ENCODE data around the gene DCLK2.

DCLK2 gene

GRCh38 chr4:150244600-150244999 is 166.4 kb downstream of the DCLK2 start:
- DNase-seq, result peak; percentile 46

DNA sequence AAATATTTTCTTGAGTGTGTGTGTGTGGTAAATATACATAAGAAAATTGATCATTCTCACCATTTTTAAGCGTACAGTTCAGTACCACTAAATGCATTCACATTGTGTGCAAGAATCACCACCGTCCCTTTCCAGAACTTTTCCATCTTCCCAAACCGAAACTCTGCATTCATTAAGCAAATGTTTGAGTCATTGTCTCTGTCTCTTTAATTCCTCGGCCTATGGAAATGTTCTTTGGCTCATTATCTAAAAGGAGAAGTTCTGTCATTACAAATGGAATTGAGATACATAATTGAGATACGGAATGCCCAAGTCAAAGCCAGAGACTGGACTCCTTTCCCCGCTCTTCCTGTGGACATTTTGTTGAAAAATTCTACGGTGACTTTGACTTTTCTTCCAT is 168.9 kb downstream of the DCLK2 start:
- no peak for DNase-seq

DNA sequence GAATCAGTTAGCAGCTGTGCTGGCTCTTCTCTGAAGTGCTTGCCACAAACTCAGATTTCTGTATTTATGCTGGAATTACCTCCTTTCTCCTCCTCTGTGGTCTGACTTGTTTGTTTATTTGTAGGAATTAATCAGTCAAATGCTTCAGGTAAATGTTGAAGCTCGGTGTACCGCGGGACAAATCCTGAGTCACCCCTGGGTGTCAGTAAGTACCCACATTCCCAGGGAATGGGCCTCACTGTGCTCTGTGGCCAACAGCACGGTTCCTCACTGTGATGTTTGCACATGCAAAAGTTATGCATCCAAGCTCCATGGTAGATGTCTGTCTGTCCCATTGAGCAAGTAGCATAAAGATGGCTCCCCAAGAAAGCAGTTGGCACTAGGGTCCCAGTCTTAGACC is 169.9 kb downstream of the DCLK2 start:
- no peak for DNase-seq

DNA sequence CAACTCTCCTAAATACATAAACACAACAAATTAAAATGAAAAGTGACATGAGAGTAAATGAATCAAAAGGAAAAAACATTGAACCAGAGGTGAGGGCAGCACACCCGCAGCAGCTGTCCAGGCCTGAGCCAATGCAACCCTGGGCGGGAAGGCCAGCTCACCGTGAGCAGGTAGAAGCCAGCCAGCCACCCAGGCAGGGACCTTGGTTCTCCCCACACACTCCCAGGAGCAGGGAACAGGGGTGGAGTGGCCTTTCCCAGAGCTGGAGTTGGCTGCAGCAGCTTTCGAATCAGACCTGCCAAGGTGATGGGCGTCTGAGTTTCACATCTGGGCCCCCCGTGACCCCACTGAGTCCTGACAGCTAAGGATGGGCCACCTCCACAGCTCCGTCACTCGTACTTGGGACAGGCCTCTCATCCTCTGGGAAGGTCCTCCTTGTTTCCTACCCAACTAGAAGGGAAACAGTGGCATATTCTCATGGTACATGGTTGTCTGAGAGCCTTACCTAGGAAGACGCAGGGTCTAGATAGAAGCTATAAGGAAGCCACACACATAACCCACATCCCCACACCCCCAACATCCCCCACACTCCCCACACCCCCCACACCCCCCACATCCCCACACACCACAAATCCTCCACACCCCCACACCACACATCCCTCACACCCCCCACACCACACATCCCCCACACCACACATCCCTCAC is 172.2 kb downstream of the DCLK2 start:
- no peak for DNase-seq

- DNase-seq, result no peak
These were observed 172.9 kb downstream of the DCLK2 start for GRCh38 chr4:150250998-150251651.

- DNase-seq, result no peak
These were observed 173.5 kb downstream of the DCLK2 start for GRCh38 chr4:150251752-150252190.

DNA sequence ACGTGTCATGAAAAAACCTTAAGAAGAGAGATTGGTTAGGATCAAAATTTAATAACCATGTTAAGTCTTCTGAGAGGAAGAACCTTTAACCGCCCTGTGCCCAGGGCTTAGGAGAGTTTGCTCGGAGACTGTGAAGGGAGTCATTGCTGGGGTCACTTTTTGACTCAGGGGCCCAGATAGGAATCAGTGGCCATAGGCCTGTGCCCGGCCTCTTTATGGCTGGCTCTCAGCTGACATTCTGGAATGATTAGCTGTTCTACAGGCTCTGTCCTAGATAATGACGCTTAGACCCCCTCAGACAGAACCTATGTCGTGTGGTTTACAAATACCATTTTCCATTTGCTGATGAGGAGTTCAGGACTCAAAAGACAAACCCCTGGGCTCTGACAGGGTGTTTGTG is 174.1 kb downstream of the DCLK2 start:
- DNase-seq, result no peak

GRCh38 chr4:150252741-150253140 is 174.5 kb downstream of the DCLK2 start:
- DNase-seq, result no peak

DNA sequence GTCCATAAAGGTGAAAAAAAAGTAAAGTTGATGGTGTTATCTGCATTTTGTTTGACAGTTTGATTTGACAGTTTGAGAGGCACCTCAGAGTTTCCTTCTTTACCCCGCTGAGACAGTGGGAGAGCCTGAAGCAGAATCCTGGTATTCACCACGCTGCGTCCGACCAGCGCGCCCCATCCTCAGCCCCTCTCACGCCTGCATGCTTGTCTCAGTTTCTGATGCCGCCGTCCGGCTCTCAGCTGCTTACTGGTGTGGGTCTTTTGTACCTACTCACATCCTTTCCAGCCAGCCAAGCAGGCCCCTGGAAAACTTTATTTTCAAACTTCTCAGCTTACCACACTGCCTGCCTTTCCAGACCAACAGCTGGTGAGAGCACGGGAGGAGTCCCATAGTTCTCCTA is 175.2 kb downstream of the DCLK2 start:
- DNase-seq, result no peak

DNA sequence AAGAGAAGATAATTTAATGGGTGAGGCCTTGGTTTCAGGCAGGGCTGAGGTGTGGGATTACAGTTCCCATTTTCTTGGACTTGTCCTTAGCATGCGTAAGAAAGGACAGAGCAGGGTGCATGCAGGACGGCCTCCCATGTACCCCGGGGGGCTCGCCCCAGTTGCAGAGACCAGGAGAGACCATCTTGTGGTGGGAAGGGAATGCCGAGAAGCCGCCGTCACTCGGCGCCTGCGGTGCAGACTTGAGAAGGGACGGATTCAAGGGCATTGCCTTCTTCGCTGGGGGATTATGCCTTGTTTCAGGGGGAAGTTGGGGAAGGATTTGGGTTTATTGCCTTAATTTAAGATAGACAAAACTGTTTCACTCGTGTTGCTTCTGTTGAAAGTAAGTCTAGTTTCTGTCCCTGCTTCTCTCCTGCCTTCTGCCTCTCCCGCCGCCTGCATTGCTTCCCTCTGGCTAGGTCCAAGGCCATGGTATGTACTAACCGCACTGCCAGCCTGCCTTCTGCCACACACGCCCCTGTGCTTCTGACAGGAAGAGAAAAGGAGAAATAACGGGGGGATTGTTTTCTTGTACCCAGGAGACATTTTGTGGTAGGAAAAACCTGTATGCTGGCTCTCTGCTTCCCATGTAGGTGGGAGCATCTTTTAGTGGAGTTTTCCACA is 175.9 kb downstream of the DCLK2 start:
- no peak for DNase-seq

GRCh38 chr4:150255610-150256224 is 177.5 kb downstream of the DCLK2 start:
- no peak for DNase-seq

DNA sequence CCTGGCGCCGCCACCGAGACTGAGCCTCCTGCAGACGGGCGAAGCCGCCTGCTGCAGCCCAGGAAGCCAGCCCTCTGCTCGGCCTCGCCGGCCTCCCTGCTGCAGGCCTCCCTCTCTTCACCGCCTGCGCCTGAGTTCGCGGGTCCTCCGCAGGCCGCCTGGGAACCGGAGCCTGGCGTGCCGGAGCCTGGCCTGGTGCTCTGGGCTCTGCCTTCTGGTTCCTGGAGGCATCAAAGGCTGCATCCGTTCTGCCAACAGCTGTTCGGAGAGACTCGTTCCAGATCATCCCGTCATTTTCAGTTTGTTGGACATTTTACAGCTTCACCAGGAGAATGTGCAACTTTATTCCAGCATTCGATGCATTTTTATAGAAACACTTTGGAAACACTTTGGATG is 178.0 kb downstream of the DCLK2 start:
- DNase-seq, result no peak

GRCh38 chr4:150256841-150257730 is 178.8 kb downstream of the DCLK2 start:
- no peak for DNase-seq

- DNase-seq, result no peak
These were observed 180.3 kb downstream of the DCLK2 start for GRCh38 chr4:150258569-150258968.

DNA sequence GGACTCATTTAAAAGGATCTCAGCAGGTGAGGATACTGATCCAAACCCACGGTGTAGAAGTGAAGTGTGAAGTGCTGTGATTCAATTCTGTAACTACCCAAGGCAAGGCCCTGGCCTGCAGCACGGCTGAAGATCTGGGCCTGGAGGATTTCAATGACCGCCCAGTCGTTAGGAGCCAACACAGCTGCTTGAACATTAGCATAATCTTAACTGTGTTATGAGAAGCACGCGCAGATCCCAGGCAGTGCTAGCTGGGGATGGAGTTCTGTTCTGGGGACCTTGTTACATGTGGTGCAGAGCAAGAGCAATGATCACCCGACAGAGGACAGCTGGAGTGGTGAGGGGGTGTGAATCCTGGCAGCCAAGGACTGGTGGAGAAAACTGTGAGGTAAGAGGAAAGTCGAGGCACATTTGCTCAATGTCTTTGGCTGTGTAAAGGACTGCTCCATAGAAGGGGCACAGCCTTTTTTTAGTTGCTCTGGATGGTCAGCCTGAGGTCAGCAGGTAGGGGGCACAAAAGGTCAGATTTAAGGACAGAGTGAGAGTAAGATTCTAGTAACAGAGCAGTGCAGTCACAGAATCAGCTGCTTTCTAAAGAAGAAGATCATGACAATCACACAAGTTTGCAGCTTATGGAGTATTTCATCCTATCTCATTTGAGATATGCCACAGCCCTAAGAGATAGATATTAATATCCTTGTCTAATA is 181.8 kb downstream of the DCLK2 start:
- no peak for DNase-seq

GRCh38 chr4:150261571-150261970 is 183.3 kb downstream of the DCLK2 start:
- DNase-seq, result no peak

DNA sequence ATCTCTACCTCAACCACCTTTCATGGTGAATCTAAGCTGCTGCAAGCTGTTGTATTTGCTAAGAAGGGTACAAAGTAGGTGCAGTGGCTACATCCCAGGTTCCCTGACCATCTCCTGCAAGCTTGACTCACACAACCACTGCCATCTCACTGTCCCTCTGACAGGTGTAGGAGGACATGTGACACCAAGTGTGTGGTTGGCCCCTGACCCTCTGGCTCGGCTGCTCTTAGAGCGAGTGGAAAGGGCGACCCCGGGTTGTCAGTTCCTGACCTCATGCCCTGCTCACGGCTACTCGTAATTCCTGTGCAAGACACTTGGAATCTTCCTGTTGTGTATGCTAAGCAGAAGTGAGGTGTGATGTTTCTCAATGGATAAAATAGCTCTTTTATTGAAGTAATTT is 184.4 kb downstream of the DCLK2 start:
- DNase-seq, result no peak

- DNase-seq, result no peak
These were observed 186.4 kb downstream of the DCLK2 start for GRCh38 chr4:150264595-150265161.

DNA sequence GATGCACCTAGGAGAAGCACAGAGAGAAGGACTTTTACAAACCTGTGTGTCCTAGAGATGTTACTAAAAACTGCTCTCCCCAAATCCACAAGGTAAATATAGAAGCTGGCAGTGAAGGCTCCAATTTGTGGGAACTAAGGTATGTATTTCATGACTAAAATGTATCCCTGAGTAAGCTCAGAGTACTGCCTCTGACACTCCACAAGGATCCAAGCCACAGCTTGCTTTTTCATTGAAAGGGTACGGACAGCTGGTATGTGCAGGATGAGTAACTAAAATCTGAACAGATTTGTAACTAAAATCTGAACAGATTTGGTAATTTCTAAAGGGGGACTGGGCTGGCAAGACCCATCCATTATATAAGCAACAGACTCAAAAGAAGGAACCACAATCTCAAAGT is 187.6 kb downstream of the DCLK2 start:
- no peak for DNase-seq

- DNase-seq, result no peak
These were observed 190.2 kb downstream of the DCLK2 start for GRCh38 chr4:150268444-150268843.

- DNase-seq, result no peak
These were observed 200.0 kb downstream of the DCLK2 start for GRCh38 chr4:150278206-150278605.

Data from HCEC 1CT (cell line).